Posterior vena cava (tissue), 2 donors: ENCODE data around the gene PDE6A. TPM values are rescaled to one million over a fixed set of nuclear protein-coding genes. Genes with fewer than 3 reads are reported as not detected.

ENCODE experiments used
- DNase-seq: peaks from one replicate; pipeline ENCODE4 v3.0.0-alpha.2; 2020; ENCODE audit warnings: low spot score
- intact Hi-C, 2 donors: fragments of 100-400 bp; cut with DNase I; formaldehyde crosslinking; loops; one replicate each; pipeline versions ENCODE4 v1.14.1 to v1.14.2; 2022 to 2023
- total RNA-seq, 2 donors: library from RNA; stranded (reverse); fragmentation: NEBNext Ultra II Directional; extraction: Animal tissue kit (Norgen Biotek cat#: 25700); gene quantifications; one replicate each; pipeline ENCODE4 v1.2.1, GENCODE V29; 2021
- donor health status: DM: yes; HTN: yes; CAD: no.
- donor health status: DM: yes; HTN: yes; CAD: no.

Gene PDE6A
- total RNA-seq, 2 donors from 2014 or later, result not detected

DNA sequence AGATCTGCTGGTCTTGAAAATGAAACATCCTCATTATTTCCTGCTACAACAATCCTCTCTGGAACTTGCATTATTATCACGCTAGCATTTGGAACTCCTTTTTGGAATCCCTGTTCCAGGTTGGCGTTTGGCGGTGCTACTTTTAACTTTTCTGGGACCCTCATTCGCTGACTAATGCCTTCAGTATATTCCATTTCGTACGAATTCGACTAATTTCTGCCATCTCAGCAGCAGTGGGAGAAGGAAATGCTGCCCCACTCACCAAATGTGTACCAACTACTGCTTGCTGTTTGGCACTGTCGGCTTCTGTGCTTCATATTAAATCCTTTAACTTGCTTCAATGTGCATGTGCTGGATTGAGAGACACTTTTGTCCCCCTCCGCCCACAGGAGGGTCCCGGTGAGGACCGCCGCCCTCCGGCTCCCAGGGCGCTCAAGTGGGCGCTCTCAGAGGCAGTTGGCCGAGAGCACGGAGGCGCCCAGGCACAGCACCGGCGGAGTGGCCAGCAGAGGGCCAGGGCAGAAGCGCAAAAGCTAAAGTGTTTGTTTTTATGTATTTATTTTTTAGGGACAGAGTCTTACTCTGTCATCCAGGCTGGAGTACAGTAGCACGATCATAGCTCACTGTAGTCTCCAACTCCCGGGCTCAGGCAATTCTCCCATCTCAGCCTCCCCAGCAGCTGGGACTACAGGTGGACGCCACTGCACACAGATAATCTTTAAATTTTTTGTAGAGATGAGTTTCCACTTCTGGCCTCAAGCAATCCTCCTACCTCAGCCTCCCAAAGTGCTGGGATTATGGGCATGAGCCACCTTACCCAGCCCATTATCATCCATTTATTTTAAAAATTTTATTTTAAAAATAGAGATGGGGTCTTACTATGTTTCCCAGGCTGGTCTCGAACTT lies 11.9 kb downstream of the PDE6A start:
- no peak for DNase-seq
- intact Hi-C loops, result no loop called here

DNA sequence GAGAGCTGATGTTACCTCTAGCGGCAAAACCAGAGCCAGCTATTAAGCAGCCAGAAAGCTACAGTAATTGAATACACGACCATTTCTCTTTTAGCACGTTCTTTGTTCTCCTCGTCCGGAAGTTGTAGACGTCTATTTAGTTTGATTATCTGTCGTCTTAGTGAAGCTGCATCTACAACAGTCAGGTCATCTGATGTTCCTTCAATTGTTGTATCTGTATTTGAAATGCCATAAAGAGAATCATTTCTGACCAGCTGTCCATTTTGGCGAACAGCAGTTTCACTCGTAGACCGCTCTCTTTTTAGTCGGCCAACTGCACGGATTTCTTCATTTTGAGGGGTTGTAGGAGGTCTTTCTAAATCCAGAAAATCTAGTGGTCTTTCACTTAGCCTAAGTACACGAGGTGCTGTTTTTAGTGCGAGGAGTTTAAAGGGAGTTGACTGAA lies 12.6 kb downstream of the PDE6A start:
- intact Hi-C loops, result no loop called here
- DNase-seq, result no peak

DNA sequence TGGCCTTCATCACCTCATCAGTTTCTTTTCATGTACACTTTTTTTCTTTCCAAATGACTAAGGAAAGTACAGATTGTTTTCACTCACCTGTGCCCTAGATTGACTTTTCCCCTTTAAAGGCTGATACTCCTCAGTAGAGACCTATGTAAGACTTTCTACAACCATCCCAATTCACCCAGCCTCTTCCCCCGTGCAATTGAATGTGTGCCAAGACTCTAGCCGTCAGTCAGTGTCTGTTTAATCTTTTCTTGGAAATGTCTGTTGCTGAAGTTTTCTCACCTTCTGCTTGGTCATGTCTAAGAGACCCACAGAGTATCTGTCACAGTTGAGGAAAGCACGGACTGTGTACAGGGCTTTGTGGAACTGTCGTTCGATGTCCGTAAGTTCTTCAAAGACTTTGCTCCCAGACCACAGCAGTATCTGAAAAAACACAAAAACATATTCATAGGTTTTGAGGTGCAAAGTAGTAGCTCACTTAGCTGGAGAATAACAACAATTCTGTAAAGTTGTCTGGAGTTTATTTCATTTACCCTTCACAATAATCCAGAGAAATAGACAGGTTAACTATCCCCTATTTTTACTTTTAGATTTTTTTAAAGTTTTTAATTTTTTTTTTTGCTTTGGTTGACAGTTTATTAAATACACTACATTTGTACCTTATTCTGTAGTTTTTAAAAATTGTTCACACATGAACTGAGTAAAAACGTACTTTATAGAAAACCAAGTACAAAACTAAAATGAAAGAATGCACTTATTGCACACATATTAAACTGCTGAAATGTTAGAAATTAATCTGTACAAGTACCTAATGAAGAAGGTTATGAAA lies 13.6 kb downstream of the PDE6A start:
- no peak for DNase-seq
- intact Hi-C loops, result no loop called here

DNA sequence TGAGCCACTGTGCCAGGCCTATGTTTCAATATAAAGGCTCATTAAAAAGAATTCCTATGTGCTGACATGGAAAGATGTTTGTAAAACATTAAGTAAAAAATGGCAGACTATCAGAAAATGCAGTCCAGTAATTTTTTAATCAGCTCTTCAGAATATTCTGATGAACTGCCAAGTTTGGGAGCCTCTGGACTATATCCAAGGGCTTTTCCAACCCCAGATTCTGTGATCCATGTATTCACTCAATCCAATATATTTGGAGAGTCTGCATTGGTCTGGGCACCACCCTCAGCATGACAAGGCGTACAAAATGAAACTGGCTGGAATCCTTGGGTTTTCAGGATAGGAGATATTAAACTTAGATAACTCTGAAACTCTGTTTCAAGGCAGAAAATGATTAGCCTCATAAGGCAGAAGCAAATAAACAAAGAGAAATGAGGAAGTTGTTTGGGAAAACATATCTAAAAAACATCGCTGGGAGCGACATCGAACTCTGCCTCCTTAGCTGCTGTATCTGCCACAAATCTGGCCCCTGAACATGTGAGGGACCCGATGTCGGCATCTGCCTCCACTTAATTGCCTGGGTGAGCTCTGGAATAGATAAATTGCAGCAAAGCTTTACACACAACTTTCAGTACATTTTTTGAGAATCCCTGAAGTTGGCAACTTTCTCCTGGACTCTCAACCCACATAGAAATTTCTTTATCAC lies 14.4 kb downstream of the PDE6A start:
- no peak for DNase-seq
- intact Hi-C loops, result no loop called here

DNA sequence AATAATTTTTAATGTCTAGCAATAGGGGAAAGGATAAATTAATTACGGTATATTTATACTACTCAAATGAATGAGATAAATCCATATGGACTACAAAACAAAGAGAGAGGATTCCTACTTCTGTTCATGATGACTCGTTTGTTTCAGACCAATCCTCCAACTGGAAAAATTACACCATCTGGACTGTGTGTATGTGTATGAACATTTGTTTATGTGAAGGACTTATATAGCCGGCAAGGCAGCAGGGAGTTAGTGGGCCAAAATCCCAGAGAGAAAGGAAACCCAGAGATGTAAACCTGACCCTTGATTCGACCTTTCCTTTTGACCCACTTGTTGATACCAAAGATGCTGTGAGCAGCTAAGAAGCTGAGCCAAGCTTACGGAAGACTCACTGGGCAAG lies 20.1 kb downstream of the PDE6A start:
- DNase-seq, result no peak
- intact Hi-C loops, result no loop called here

DNA sequence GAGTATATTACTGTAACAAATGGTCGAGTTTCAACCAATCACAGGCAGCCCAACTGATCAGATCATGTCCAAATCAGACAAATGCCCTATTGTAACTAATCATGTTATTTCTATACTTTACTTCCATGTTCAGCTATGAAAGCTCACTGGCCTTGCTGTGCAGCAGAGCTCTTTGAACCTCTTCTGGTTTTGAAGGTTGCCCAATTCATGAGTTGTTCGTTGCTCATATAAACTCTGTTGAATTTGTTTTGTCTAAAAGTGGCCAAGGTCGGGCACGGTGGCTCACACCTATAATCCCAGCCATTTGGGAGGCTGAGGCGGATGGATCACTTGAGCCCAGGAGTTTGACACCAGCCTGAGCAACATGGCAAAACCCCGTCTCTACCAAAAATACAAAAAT lies 21.6 kb downstream of the PDE6A start:
- intact Hi-C loops, result no loop called here

DNA sequence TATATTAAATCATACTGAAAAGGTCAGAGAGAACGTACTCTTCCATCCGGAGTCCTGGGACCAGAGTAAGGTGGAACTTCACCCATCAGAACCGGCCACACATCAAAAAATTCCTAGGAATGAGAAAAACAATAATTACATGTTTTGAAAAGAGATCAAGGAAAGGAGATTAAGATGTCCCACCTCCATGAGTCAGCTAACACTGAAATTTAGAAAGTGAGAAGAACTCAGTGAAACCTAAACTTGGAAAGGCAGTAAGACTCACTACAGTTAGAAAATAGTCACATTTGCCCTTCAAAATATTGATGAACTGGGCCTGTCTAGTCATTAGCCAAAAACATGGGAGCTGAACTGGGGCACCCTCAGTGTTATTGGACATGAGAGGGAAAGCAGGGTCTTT lies 23.0 kb downstream of the PDE6A start:
- DNase-seq, result no peak
- intact Hi-C loops, result no loop called here

More for the DNA sequence above, 21.6 kb downstream of the PDE6A start:
- DNase-seq, result no peak

DNA sequence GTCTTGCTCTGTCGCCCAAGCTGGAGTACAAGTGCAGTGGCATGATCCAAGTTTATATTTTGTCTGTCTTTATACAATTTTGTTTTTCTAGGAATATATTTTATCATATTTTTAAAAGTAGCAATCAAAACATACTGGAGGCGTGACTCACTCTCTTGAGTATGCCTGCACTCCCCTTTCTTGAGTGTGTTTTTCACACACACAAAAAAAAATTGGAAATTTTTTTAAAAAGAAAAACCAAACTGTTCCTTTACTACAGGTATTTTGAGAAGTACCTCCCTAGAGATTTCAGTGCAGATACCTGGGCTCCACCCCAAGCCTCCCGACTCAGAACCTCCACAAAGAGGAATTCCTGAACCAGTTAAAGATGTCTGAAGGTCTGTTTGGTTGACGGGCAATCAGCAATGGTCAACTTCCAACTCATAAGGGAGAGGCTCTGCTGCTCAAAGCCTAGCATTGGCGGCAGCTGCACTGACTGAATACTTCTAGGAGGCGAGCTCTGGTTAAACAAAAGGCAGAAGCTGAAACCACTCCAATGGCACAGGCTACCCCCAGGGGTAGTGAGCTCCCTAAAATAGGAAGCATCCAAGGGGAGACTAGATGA lies 27.4 kb downstream of the PDE6A start:
- intact Hi-C loops, result no loop called here
- no peak for DNase-seq

DNA sequence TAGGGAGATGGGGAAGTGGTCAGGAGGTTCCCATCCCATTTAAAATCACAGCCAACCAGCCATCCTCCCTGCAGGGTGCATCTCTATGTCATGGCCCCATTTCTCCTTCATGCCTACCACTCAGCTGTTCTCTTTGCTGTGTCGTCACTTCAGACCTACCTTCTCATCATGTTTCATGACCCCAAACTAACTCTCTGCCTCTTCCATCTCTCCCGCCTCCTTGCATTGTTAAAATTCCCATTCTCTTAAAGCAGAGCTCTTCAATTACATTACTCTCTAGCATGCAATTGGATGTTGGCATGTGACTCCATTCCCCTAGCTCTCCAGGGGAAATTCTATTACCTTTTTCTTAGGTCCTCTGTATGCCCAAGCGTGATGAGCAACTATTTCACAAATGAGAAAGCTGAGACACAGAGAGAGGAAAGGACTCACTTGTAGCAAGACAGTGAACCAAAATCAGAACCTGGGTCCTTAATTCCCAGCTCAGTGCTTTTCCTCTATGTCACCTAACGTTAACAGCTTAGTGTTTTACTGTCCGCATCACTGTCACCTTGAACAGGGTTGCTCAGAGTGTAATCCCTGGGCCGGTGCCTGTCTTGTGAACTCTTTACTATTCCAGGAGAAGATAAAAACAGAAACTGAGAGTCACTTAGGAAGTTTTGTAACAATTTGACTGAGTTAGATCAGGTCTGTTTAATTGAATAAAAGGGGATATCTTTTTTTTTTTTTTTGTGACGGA lies 28.1 kb downstream of the PDE6A start:
- intact Hi-C loops, result no loop called here
- DNase-seq, result no peak

DNA sequence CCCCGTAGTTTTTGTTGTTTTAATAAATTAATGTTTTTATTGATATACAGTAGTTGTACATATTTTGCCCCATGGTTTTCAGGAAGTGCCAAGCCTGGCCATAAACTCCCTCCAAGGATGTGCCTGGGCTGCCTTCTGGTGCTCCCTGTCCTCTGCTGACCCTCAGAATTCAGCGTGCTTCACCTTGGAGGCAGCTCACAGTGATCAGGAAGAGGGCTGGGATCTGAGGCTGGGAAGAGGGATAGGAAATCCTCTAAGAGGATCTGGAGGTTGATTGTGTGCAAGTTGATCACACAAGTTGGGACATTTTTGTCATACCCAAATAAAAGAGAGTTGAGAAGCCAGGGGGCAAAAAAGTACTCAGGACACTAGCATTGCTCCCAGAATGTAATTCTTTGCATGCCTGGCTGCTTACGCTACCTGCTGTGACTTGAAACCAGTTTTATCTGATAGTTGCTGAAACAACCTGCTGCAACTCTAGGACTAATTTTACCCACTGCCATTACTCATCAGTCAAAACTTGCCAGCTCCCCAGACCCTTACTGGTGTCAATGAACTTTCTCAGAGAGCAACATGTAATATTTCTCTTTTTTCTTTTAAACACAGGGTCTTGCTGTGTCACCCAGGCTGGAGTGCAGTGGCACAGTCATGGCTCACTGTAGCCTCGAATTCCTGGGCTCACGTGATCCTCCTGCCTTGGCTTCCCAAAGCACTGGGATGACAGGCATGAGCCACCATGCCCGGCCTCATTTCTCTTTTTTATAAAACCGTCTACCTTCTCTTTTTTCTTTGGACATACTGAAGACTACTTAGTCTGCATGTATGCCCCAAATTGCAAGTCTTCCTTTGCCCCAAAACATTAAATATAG lies 29.0 kb downstream of the PDE6A start:
- intact Hi-C loops, result no loop called here
- no peak for DNase-seq

DNA sequence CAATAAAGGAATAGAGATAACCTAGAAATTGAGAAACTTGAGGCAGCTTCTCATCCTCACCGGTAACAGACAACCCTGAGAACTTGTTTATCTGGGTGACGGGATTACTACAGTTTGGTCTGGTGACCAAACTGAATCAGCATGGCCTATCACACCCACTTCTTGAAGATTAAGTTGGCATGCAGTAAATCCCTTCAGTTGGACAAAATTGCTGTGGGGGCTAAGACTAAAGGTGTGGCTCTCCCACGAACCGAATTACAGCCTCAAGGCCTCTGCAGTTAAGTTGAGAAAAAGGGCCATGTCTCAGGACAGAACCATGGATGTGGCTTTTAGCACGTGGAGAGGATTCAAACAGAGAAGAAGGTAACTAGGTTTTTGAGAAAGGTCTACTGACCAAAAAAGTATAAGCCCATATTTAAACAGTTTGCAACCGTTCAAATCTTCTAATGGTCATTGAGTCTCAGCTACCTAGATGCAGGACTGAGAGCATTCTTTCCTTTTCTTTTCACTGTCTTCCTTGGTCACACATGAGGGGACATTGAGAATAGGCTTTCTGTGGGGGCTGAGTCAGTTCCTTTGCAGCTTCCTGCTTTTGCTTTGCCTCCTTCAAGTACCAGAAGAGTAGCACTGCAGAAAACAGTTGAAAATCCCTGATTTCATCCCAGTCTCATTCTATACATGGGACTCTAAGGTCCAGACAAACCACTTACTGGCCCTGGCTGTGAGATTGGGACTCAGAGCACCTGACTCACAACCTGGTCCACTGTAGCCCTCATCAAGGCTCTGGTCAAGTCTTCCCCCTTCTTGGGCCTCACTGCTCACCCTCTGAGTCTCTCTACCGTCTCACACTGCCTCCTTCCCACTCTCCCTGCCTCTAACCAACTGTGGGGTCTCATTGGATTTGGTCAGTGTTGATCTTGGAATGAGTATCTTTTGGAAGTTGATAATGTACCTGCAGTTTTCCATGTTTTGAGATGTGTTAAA lies 30.9 kb downstream of the PDE6A start:
- intact Hi-C loops, result no loop called here
- no peak for DNase-seq

DNA sequence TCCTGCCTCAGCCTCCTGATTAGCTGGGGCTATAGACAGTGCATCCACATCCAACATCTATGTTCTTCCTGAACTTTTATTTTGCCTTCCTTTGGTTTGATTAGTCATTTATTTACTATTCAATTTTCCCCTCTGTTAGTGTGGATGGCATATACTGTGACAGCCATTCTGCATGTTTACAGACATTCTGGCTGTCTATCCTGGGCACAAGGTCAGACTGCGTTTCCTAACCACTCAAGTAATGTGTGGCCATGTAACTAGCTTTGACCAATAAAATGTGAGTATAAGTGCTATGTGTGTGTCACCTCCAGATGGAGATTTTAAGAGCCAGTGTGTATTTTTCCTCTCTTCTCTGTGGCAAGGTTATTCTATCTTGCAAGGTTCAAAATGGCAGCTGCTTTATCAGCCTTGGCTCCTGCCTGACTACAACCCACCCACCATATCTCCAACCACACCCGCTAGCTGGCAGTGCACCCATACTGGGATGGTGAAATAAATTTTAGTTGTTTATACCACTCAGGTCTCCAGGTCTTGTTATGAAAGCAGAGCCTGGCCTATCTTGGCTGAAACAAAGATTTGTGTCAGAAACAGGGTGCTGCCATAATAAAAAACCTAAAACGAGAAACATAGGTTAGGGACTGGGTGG lies 32.2 kb downstream of the PDE6A start:
- intact Hi-C loops, result no loop called here
- no peak for DNase-seq

DNA sequence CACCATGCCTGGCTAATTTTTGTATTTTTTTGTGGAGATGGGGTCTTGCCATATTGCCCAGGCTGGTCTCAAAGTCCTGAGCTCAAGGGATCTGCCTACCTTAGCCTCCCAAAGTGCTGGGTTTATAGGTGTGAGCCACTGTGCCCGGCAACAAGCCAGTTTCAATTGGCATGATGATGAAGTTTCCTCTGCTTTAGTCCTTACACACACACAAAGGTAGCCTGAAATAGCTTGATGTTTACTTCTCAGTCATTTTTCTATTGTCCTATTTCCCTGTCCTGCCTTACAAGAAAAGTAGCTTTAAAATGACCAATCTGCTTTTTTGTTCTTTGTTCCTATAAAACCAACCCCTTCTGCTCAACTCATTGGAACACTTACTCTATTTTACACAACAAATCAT lies 33.6 kb downstream of the PDE6A start:
- intact Hi-C loops, result no loop called here
- no peak for DNase-seq

DNA sequence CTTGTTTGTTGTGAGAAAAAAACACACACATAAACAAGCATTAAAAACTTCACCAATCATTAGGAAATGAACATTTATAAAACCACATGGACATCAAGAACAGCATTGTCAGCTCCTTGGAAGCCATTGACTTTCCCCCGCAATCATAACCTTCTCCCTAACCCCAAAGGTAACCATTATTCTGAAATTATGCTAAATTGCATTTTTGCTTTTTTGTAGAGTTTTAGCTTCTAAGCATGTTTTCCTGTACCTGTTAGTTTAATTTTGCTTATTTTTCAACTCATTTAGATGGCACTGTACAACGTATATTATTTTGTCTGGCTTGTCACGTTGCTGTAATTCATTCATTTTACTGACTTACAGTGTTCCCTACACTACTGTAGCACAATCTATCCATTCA lies 36.8 kb downstream of the PDE6A start:
- intact Hi-C loops, result no loop called here
- DNase-seq, result no peak

DNA sequence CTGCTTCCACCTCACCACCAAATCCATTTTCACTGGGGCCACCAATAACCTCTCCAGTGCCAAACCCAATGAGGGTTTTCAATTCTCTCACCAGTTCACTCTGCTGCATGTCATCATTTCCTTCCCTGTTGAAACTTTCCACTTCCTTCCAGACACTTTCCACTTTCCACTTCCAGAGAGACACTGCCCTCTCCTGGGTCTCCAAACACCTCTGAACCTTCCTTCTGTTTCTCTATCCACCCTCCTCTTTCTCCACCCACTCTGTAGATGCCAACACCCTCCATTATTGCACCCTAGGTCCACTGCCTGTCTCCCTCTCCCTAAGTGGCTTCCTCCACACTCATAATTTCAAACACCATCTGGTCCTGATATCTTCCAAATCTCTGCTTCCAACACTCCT lies 39.6 kb downstream of the PDE6A start:
- no peak for DNase-seq
- intact Hi-C loops, result no loop called here

DNA sequence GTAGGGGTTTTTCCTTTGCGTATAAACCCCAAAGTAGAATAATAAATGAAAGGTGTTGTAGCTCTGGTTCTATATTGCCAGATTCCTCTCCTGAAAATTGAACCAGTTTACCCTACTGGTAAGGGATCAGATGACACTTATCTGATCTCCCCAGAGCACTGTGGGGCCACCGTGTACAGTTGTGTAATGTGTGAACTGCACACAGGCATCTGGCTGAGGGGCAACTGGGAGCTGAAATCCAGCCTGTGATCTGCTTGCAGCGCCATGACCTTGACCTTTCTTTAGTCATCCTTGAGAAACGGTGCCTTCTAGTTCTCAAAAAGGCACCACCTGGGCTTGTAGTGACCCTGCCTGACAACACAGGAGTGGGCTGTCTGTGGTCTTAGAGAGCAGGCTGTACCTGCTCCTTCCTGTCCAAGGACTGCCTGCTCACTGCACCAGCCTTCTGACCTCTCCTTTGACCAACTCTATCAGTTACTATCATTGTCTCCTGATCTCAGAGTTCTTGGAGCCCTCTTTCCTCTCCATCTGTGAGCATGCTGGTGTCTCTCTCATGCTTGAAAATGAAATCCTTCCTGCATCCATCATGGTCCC lies 40.2 kb downstream of the PDE6A start:
- intact Hi-C loops, result no loop called here
- no peak for DNase-seq
